Sigmoid colon (tissue), 4 donors: ENCODE data around the gene SLC38A3.
A peak's percentile ranks its signal among the peaks of the same experiment; 100 is the strongest.

ENCODE experiments used
- POLR2AphosphoS5 ChIP-seq, 4 donors: sonication (generic); formaldehyde crosslinking; IDR thresholded peaks; one replicate each; pipeline ENCODE4 v1.6.1; 2017; ENCODE audit warnings: antibody characterized with exemption in 4 of 4
- TF ChIP-seq, protein P1 (sequence below), 4 experiments: fragments of 450-650 bp in 3 of 4; fragments of 200-600 bp in 1 of 4; IDR thresholded peaks; one replicate each; pipeline ENCODE4 v1.5.1; 2016 to 2019; ENCODE audit warnings: antibody characterized with exemption in 4 of 4, mild to moderate bottlenecking in 3 of 4, moderate library complexity in 2 of 4

DNA sequence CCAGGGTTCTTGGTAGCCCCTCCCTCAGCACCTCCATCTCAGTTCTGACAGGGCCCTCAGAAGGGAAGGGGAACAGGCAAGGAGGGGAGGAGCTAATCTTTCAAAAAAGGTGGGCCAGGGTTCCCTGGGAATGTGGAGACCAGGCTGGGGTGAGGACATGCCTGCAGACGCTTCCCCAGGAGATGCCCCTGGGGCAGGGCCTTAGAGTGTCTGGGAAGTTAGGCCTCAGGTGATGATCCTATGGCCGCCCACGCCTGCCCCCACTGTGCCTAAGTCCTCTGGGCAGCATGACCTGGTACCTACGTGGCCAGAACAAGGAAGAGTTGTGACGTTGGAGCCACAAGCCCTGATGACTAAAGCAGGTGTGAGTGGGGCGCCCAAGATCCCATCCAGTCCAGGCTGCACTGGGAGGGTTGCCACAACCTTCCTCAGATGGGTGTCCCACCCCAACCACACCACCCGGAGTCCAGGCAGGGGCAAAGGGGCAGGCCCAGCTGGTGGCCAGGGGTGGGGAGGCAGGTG, 60.0 kb downstream of the SLC38A3 start:
- TF ChIP-seq, protein P1, sequence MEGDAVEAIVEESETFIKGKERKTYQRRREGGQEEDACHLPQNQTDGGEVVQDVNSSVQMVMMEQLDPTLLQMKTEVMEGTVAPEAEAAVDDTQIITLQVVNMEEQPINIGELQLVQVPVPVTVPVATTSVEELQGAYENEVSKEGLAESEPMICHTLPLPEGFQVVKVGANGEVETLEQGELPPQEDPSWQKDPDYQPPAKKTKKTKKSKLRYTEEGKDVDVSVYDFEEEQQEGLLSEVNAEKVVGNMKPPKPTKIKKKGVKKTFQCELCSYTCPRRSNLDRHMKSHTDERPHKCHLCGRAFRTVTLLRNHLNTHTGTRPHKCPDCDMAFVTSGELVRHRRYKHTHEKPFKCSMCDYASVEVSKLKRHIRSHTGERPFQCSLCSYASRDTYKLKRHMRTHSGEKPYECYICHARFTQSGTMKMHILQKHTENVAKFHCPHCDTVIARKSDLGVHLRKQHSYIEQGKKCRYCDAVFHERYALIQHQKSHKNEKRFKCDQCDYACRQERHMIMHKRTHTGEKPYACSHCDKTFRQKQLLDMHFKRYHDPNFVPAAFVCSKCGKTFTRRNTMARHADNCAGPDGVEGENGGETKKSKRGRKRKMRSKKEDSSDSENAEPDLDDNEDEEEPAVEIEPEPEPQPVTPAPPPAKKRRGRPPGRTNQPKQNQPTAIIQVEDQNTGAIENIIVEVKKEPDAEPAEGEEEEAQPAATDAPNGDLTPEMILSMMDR (IDR thresholded peaks at IDR 0.05): no peak
- TF ChIP-seq POLR2AphosphoS5 (IDR thresholded peaks at IDR 0.05): peak in 1 of 4 donors; percentile 44
